ENCODE data around the gene ST6GAL1.

DNA sequence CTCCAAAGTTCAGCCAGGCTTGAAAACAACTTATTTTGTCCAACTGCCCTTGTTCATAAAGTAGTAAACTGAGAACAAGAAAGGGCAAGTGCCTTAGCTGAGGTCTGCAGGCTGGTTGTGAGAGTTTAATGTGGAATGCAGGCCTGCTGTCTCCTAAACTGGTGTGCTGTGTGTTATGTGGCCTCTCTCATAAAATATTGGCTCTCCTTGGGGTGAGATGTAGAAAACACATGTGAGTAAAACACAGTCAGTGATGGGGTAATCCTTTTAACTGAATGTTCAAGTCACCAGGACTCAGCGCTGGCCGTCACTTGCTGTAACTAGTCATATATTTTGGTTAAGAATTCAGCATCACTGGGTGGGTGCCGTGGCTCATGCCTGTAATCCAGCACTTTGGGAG is 7.1 kb upstream of the ST6GAL1 start:
- TF ChIP-seq, protein P1, sequence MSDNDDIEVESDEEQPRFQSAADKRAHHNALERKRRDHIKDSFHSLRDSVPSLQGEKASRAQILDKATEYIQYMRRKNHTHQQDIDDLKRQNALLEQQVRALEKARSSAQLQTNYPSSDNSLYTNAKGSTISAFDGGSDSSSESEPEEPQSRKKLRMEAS (IDR thresholded peaks at IDR 0.05; ENCODE audit: low read depth): no peak
- TF ChIP-seq, protein P2, sequence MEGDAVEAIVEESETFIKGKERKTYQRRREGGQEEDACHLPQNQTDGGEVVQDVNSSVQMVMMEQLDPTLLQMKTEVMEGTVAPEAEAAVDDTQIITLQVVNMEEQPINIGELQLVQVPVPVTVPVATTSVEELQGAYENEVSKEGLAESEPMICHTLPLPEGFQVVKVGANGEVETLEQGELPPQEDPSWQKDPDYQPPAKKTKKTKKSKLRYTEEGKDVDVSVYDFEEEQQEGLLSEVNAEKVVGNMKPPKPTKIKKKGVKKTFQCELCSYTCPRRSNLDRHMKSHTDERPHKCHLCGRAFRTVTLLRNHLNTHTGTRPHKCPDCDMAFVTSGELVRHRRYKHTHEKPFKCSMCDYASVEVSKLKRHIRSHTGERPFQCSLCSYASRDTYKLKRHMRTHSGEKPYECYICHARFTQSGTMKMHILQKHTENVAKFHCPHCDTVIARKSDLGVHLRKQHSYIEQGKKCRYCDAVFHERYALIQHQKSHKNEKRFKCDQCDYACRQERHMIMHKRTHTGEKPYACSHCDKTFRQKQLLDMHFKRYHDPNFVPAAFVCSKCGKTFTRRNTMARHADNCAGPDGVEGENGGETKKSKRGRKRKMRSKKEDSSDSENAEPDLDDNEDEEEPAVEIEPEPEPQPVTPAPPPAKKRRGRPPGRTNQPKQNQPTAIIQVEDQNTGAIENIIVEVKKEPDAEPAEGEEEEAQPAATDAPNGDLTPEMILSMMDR (IDR thresholded peaks at IDR 0.05): no peak
- no peak for TF ChIP-seq GATA2 (CRISPR knock-in tag; IDR thresholded peaks at IDR 0.05)
- TF ChIP-seq TEAD4 (IDR thresholded peaks at IDR 0.05; ENCODE audit: borderline replicate concordance, insufficient read depth): no peak

All from SK-N-SH (cell line).